Measurements from ENCODE around the gene UPB1.
"Not testable (repeated sequence)": the region's sequence is repeated elsewhere in the genome, so short reads cannot be mapped to it uniquely, and the experiment has no call there.

UPB1 gene

GRCh38 chr22:24482575-24482974 lies 12.6 kb upstream of the UPB1 start:
- DNase-seq: no peak

- no peak for DNase-seq
Measured at GRCh38 chr22:24482998-24483397, 12.1 kb upstream of the UPB1 start.

GRCh38 chr22:24483976-24484545 lies 11.1 kb upstream of the UPB1 start:
- no peak for DNase-seq

GRCh38 chr22:24485170-24485569 lies 10.0 kb upstream of the UPB1 start:
- DNase-seq: no peak

GRCh38 chr22:24485608-24486007 lies 9.5 kb upstream of the UPB1 start:
- DNase-seq: no peak

- no peak for DNase-seq
Measured at GRCh38 chr22:24486501-24486921, 8.6 kb upstream of the UPB1 start.

- no peak for DNase-seq
Measured at GRCh38 chr22:24489011-24489410, 6.1 kb upstream of the UPB1 start.

- not testable (repeated sequence) for DNase-seq
Measured at GRCh38 chr22:24489434-24489833, 5.7 kb upstream of the UPB1 start.

GRCh38 chr22:24492391-24492790 lies 2.7 kb upstream of the UPB1 start:
- no peak for DNase-seq

GRCh38 chr22:24494167-24494527 lies 985 bp upstream of the UPB1 start:
- DNase-seq: no peak

- DNase-seq: no peak
Measured at GRCh38 chr22:24495365-24495675, 188 bp downstream of the UPB1 start.

GRCh38 chr22:24496234-24496633 lies 1.1 kb downstream of the UPB1 start:
- no peak for DNase-seq

GRCh38 chr22:24496661-24497060 lies 1.5 kb downstream of the UPB1 start:
- peak in 1 of 14 donors; percentile 84 for DNase-seq

GRCh38 chr22:24497841-24498258 lies 2.7 kb downstream of the UPB1 start:
- no peak for DNase-seq

- no peak for DNase-seq
Measured at GRCh38 chr22:24498824-24499223, 3.7 kb downstream of the UPB1 start.

GRCh38 chr22:24499706-24500276 lies 4.7 kb downstream of the UPB1 start:
- no peak for DNase-seq

GRCh38 chr22:24500277-24500820 lies 5.2 kb downstream of the UPB1 start:
- peak in 1 of 14 donors; percentile 70 for DNase-seq

GRCh38 chr22:24501301-24502005 lies 6.3 kb downstream of the UPB1 start:
- peak in 1 of 14 donors; percentile 9 for DNase-seq

- DNase-seq: no peak
Measured at GRCh38 chr22:24502034-24502433, 6.9 kb downstream of the UPB1 start.

- no peak for DNase-seq
Measured at GRCh38 chr22:24502541-24502940, 7.4 kb downstream of the UPB1 start.

- peak in 6 of 14 donors; percentile 6 to 46 (median 12) for DNase-seq
Measured at GRCh38 chr22:24503137-24503842, 8.2 kb downstream of the UPB1 start.

- no peak for DNase-seq
Measured at GRCh38 chr22:24503843-24504338, 8.8 kb downstream of the UPB1 start.

- DNase-seq: no peak
Measured at GRCh38 chr22:24504540-24504939, 9.4 kb downstream of the UPB1 start.

All from C1 segment of cervical spinal cord (tissue), 14 donors.